ENCODE measurements around the gene EPS15.

DNA sequence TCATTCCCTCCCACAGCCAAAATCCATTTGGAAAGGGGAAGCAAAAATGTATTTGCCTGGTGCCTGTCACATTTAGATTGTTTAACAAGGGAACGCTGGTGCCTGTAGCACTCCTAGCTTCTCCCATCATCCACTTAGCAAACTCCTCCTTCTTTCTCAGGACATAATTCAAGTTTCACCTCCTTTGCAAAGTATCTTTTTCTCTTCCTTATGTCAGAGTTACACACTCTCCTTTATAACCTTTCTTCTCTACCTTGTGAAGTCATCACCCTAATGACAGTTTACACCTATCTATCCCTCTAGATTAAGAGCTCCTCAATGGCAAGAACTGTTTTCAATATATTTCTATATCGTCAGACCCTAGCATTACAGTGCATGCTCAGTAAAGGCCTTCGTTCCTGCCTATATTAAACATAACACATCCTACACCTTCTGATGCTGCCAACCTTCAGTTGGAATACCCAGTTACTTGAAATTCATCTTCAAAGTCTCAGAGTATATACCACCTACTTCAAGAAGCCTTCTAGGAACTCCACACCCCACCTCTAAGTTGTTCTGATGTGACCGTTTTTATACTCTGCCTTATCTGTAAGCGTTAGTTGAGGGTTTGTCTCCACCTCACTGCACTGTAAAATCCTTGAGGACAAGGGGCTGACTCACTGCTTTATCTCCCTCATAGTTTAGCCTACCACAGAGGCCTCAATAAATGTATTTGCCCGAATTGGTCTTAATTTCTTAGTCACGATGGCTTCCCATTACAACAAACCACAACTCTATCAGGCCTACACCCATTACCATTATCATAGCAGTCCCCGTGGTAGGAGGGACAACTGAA lies 1.0 kb upstream of the EPS15 start:
- TF ChIP-seq, protein P1, sequence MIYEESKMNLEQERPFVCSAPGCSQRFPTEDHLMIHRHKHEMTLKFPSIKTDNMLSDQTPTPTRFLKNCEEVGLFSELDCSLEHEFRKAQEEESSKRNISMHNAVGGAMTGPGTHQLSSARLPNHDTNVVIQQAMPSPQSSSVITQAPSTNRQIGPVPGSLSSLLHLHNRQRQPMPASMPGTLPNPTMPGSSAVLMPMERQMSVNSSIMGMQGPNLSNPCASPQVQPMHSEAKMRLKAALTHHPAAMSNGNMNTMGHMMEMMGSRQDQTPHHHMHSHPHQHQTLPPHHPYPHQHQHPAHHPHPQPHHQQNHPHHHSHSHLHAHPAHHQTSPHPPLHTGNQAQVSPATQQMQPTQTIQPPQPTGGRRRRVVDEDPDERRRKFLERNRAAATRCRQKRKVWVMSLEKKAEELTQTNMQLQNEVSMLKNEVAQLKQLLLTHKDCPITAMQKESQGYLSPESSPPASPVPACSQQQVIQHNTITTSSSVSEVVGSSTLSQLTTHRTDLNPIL (CRISPR knock-in tag; IDR thresholded peaks at IDR 0.05; ENCODE audit: low read depth): no peak
- TF ChIP-seq SNAI2 (CRISPR knock-in tag; IDR thresholded peaks at IDR 0.05) (no peak), POU6F1 (CRISPR knock-in tag; IDR thresholded peaks at IDR 0.05; ENCODE audit: borderline replicate concordance, low read depth) (no peak), ZFP30 (CRISPR knock-in tag; IDR thresholded peaks at IDR 0.05) (no peak), PATZ1 (CRISPR knock-in tag; IDR thresholded peaks at IDR 0.05; ENCODE audit: borderline replicate concordance) (no peak), ISL1 (CRISPR knock-in tag; IDR thresholded peaks at IDR 0.05) (no peak), TCF4 (CRISPR knock-in tag; IDR thresholded peaks at IDR 0.05; ENCODE audit: borderline replicate concordance) (no peak), ZFP3 (CRISPR knock-in tag; IDR thresholded peaks at IDR 0.05) (no peak), ZC3H10 (CRISPR knock-in tag; IDR thresholded peaks at IDR 0.05) (no peak), BACH2 (CRISPR knock-in tag; IDR thresholded peaks at IDR 0.05; ENCODE audit: borderline replicate concordance) (no peak)
- TF ChIP-seq, protein P2, sequence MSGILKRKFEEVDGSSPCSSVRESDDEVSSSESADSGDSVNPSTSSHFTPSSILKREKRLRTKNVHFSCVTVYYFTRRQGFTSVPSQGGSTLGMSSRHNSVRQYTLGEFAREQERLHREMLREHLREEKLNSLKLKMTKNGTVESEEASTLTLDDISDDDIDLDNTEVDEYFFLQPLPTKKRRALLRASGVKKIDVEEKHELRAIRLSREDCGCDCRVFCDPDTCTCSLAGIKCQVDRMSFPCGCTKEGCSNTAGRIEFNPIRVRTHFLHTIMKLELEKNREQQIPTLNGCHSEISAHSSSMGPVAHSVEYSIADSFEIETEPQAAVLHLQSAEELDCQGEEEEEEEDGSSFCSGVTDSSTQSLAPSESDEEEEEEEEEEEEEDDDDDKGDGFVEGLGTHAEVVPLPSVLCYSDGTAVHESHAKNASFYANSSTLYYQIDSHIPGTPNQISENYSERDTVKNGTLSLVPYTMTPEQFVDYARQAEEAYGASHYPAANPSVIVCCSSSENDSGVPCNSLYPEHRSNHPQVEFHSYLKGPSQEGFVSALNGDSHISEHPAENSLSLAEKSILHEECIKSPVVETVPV (CRISPR knock-in tag; IDR thresholded peaks at IDR 0.05): no peak
